ENCODE results near the gene CCDC174. TPM values are rescaled to one million over a fixed set of nuclear protein-coding genes. Genes with fewer than 3 reads are reported as not detected.

Gene CCDC174
- total RNA-seq, 1 donor from 2014 or later, result 22.1 TPM

GRCh38 chr3:14619605-14620004, 32.0 kb upstream of the CCDC174 start:
- H3K27me3 Mint-ChIP-seq (ENCODE audit: unreplicated experiment), result peaks cover 4% of the 10 kb centered on the region

DNA sequence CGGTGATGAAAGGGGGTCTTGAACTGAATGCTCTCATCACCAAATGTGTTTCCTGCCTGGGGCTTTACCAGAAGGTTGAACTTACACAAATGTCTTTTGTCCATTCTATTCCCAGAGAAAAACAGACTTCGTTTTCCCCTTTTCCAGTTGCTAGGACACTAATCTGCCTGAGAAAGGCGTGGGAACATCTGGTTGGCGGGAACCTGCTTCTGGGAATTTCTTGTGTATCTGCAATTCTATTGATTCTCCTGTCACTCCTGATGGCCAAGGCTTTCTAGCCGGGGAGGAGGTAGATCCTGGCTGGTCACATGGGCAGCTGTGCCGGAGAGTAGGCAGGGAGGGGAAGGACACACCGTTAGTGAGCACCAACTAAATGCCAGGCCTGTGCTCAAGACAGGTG, 31.1 kb upstream of the CCDC174 start:
- Mint-ChIP-seq H3K36me3 (ENCODE audit: unreplicated experiment) (no peaks in the 10 kb centered on the region), H3K9me3 (ENCODE audit: unreplicated experiment) (no peaks in the 10 kb centered on the region), H3K4me3 (ENCODE audit: unreplicated experiment) (no peak overlapping the region), H3K4me1 (ENCODE audit: low read depth, unreplicated experiment) (peaks cover 5% of the 10 kb centered on the region), H3K27me3 (ENCODE audit: unreplicated experiment) (peaks cover 2% of the 10 kb centered on the region), H3K27ac (ENCODE audit: unreplicated experiment) (no peak overlapping the region)
- TF ChIP-seq, protein P1, sequence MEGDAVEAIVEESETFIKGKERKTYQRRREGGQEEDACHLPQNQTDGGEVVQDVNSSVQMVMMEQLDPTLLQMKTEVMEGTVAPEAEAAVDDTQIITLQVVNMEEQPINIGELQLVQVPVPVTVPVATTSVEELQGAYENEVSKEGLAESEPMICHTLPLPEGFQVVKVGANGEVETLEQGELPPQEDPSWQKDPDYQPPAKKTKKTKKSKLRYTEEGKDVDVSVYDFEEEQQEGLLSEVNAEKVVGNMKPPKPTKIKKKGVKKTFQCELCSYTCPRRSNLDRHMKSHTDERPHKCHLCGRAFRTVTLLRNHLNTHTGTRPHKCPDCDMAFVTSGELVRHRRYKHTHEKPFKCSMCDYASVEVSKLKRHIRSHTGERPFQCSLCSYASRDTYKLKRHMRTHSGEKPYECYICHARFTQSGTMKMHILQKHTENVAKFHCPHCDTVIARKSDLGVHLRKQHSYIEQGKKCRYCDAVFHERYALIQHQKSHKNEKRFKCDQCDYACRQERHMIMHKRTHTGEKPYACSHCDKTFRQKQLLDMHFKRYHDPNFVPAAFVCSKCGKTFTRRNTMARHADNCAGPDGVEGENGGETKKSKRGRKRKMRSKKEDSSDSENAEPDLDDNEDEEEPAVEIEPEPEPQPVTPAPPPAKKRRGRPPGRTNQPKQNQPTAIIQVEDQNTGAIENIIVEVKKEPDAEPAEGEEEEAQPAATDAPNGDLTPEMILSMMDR (IDR thresholded peaks at IDR 0.05; ENCODE audit: partially characterized antibody, unreplicated experiment), result no peak
- DNase-seq, result peak; percentile 32

More at GRCh38 chr3:14619605-14620004, 32.0 kb upstream of the CCDC174 start:
- Mint-ChIP-seq H3K4me1 (ENCODE audit: low read depth, unreplicated experiment) (peaks cover 5% of the 10 kb centered on the region), H3K27ac (ENCODE audit: unreplicated experiment) (no peak overlapping the region), H3K9me3 (ENCODE audit: unreplicated experiment) (no peaks in the 10 kb centered on the region), H3K4me3 (ENCODE audit: unreplicated experiment) (no peak overlapping the region), H3K36me3 (ENCODE audit: unreplicated experiment) (no peaks in the 10 kb centered on the region)
- TF ChIP-seq, protein P1 (IDR thresholded peaks at IDR 0.05; ENCODE audit: partially characterized antibody, unreplicated experiment), result no peak
- DNase-seq, result no peak

DNA sequence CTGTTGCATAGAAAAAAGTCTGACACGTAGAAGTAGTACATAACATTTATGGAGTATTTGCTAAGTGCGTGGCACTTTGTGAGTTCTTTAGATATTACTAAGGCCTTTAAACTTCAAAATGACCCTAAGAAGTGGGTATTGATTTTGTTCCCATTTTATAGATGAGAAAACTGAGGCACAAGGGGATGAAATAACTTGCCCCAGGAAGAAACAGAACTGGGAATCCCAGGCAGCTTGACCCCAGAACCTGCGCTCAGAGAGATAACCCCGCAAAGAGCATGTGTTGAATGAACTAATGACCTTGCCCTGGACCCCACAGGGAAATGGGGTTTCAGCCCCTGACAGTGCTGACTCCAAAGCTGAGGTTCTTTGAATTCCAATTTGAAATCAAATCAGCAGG, 30.5 kb upstream of the CCDC174 start:
- Mint-ChIP-seq H3K9me3 (ENCODE audit: unreplicated experiment) (no peaks in the 10 kb centered on the region), H3K4me1 (ENCODE audit: low read depth, unreplicated experiment) (peaks cover 5% of the 10 kb centered on the region), H3K27ac (ENCODE audit: unreplicated experiment) (no peak overlapping the region), H3K4me3 (ENCODE audit: unreplicated experiment) (no peak overlapping the region), H3K36me3 (ENCODE audit: unreplicated experiment) (no peaks in the 10 kb centered on the region), H3K27me3 (ENCODE audit: unreplicated experiment) (peaks cover 2% of the 10 kb centered on the region)
- TF ChIP-seq, protein P1 (IDR thresholded peaks at IDR 0.05; ENCODE audit: partially characterized antibody, unreplicated experiment), result no peak
- no peak for DNase-seq

DNA sequence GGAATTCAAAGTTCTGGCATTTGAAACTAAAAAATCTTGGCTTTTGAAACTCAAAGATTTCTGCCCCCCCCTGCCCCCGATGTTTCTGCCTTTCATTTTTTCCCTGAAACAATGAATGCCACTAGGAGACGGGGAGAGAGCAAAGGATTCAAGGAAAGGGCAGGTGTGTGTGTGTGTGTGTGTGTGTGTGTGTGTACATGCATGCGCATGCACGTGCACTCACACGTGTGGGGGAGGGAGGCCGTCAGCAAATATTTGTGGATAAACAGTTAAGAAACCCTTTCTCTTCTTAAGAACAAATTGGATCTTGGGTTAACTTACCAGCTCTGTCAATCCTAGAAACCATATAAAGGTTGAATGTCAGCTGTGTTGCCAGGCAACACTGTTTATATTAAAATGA, 29.2 kb upstream of the CCDC174 start:
- Mint-ChIP-seq H3K9me3 (ENCODE audit: unreplicated experiment) (no peaks in the 10 kb centered on the region), H3K4me3 (ENCODE audit: unreplicated experiment) (no peak overlapping the region), H3K27ac (ENCODE audit: unreplicated experiment) (no peak overlapping the region), H3K4me1 (ENCODE audit: low read depth, unreplicated experiment) (peaks cover 5% of the 10 kb centered on the region), H3K36me3 (ENCODE audit: unreplicated experiment) (no peaks in the 10 kb centered on the region), H3K27me3 (ENCODE audit: unreplicated experiment) (peaks cover 2% of the 10 kb centered on the region)
- no peak for DNase-seq
- TF ChIP-seq, protein P1 (IDR thresholded peaks at IDR 0.05; ENCODE audit: partially characterized antibody, unreplicated experiment), result no peak

DNA sequence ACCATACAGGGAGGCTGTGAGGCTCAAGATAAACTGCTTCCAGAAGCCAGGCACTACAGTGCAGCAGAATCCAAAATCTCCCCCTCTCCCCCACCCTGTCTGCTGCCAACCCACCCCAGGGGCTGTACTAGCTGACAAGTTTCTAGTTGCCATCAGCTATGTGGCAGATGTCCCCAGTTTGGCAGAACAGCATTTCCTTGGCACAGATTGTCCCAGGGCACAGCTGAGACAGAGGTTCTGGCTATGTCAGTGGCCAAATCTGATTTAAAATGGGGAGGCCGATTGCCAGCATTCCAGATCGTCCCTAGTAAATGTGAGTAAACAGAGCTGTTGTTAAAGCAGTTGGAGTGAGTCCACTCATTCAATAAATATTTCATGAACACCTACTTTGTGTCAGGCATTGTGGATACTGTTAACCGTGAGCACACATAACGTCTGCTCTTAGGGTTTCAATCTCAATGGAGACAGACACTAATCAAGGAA, 28.0 kb upstream of the CCDC174 start:
- Mint-ChIP-seq H3K4me3 (ENCODE audit: unreplicated experiment) (no peak overlapping the region), H3K27ac (ENCODE audit: unreplicated experiment) (no peak overlapping the region), H3K9me3 (ENCODE audit: unreplicated experiment) (peaks cover 2% of the 10 kb centered on the region), H3K27me3 (ENCODE audit: unreplicated experiment) (peaks cover 2% of the 10 kb centered on the region), H3K36me3 (ENCODE audit: unreplicated experiment) (peaks cover 8% of the 10 kb centered on the region), H3K4me1 (ENCODE audit: low read depth, unreplicated experiment) (peaks cover 5% of the 10 kb centered on the region)
- DNase-seq, result no peak
- TF ChIP-seq, protein P1 (IDR thresholded peaks at IDR 0.05; ENCODE audit: partially characterized antibody, unreplicated experiment), result no peak
